HG02938 (cell line): Measurements from ENCODE around the gene UNKL.

Source experiments
- ATAC-seq: cut with Tn5 transposase; IDR thresholded peaks from one replicate; pipeline ENCODE4 v1.9.1; 2021; ENCODE audit warnings: mild to moderate bottlenecking, moderate library complexity; ENCODE audit not compliant: unreplicated experiment

UNKL gene

DNA sequence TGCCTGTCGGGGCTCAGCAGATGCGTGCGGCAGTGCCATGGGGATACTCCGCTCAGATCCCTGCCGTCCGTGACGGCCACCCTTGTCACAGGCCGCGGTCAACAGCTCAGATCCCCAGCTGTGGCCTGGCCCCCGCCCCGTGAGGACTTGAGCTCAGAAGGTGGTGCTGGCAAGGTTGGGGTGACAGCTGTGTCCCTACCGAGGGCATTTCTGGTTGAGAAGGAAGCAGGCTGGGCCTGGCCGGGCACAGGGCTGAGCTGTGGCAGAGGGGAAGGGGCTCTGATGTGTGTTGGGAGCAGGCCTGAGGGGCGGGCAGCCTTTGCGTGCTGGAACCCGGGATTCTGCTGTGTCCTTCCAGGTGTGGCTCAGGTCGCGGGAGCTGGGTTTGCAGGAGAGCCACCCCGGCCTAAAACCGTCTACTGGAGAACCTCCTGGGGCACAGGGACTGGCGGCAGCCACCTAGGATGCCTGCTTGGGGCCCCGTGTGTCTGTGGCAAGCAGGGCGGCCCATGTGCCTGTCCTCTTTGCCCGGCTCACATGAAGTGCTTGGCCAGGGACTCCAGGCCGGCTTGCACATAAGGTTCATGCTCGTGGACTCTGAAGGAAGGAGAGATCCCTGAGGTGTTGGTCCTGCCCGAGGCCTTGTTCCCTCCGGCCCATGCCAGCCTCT is 100.0 kb downstream of the UNKL start:
- no peak for ATAC-seq

DNA sequence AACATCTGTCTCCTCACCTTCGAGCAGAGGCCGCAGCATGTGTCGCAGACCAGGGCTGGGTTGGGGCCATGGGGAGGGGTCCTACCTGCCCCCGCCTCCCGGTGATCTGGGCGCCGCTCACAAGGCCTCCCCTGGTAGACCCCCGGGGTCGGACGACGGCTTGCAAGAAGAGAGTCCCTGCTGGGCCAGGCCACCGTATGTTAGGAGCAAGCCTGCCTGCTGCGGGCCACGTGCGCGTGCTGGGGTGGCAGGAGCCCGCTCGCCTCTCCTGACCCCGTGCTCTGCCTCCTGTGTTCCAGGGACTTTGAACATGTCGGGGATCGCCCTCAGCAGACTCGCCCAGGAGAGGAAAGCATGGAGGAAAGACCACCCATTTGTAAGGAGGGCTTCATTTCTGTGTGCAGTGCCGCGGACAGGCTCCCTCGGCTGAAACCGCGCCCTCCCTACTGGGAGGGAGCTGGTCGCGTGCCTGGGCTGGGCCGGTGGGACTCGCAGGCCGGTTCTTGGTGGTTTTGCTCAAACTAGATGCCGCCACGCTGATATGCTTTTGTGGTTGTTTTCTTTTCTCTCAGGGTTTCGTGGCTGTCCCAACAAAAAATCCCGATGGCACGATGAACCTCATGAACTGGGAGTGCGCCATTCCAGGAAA is 100.7 kb downstream of the UNKL start:
- no peak for ATAC-seq
